Measurements from ENCODE around the gene FKBP10. TPM values are rescaled to one million over a fixed set of nuclear protein-coding genes. Genes with fewer than 3 reads are reported as not detected.

The FKBP10 gene
- 1 to 10 TPM in 1 of 2 experiments, under 1 TPM in 1; 0.74 to 1.2 TPM for total RNA-seq

DNA sequence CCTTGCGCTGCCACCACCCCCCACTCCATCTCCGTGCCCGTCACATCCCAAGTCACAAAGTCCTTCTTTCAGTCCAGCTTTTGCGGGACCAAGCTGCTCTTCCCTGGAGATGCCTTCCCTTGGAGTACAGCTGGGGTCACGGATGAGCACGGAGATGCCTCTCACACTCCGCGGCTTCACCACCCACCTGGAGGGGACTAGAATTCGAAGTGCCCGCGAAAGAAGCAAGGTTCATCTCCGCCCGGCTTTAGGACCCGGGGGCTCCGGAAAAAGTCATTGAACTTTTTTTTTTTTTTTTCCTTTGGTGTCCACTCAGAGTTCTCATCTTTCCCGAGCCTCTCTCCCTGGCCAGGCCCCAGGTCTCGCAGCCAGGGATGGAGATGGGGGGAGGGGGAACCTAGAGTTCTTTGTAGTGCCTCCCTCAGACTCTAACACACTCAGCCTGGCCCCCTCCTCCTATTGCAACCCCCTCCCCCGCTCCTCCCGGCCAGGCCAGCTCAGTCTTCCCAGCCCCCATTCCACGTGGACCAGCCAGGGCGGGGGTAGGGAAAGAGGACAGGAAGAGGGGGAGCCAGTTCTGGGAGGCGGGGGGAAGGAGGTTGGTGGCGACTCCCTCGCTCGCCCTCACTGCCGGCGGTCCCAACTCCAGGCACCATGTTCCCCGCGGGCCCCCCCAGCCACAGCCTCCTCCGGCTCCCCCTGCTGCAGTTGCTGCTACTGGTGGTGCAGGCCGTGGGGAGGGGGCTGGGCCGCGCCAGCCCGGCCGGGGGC lies at the start of gene FKBP10:
Gene FKBP10, plus strand, starts transcription at position 624 of the 771 bp plus-strand sequence. Its CDS starts 31 bp downstream, at position 655.
- POLR2A ChIA-PET: interaction anchor here (0.8 to 1.7 kb wide), 5 partner anchors 17 to 159 kb away, joined by 3 to 5 read pairs (median 4); partner anchors contain the start of gene NT5C3B

DNA sequence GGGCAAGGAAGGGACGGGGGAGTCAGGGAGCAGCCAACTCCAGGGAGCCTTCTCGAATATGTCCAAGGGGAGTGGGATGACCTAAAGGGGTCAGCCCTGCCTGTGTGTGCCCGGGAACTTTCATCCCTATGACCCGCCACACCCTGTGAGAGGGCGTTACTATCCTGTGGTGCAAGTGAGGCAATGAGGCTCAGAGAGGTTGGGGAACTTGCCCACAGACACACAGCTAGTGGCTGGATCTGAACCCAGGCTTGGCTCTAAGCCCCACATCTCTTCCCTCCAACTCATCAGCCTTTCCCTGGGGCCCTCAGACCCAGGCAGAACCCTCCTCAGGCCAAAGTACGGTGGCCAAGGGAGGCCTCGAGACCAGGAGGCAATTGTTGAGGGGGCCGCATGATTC lies 49.5 kb upstream of the FKBP10 start:
- Mint-ChIP-seq H3K36me3 (ENCODE audit: low read depth) (no peaks in the 10 kb centered on the region), H3K9me3 (no peaks in the 10 kb centered on the region), H3K27me3 (no peaks in the 10 kb centered on the region), H3K4me1 (ENCODE audit: low read depth) (no peaks in the 10 kb centered on the region), H3K4me3 (no peak overlapping the region), H3K27ac (no peak overlapping the region)
- TF ChIP-seq CTCF (IDR thresholded peaks at IDR 0.05): no peak
- intact Hi-C loops (cut with micrococcal nuclease): no loop called here
- ChIA-PET POLR2A (no interaction called here), CTCF (interaction anchor here (1.2 kb wide), 1 partner anchor 32 kb away, joined by 3 read pairs; no protein-coding TSS in a partner anchor)
- no peak for ATAC-seq
- DNase-seq: no peak

More for the DNA sequence above, at the start of gene FKBP10:
- peak; percentile 11 for ATAC-seq
- H3K9me3 Mint-ChIP-seq: no peaks in the 10 kb centered on the region
- peak within 1 kb of the TSS; percentile 63 for H3K27ac Mint-ChIP-seq
- CTCF ChIA-PET: interaction anchor here (0.9 to 3.9 kb wide), 7 partner anchors 10 to 164 kb away, joined by 3 to 35 read pairs (median 6); partner anchors contain the start of gene HAP1
- peaks cover 21% of the 10 kb centered on the region for H3K4me1 Mint-ChIP-seq (ENCODE audit: low read depth)
- peak within 1 kb of the TSS; percentile 79 for H3K4me3 Mint-ChIP-seq
- peak; percentile 66 for DNase-seq
- intact Hi-C loops (cut with micrococcal nuclease): no loop called here
- peaks cover 3% of the 10 kb centered on the region for H3K36me3 Mint-ChIP-seq (ENCODE audit: low read depth)
- H3K27me3 Mint-ChIP-seq: peaks cover 7% of the 10 kb centered on the region
- TF ChIP-seq CTCF (IDR thresholded peaks at IDR 0.05): no peak

GRCh38 chr17:41766135-41766534 lies 46.7 kb upstream of the FKBP10 start:
- no peaks in the 10 kb centered on the region for H3K27me3 Mint-ChIP-seq
- no peak overlapping the region for H3K27ac Mint-ChIP-seq
- no peak overlapping the region for H3K4me3 Mint-ChIP-seq
- no peaks in the 10 kb centered on the region for H3K9me3 Mint-ChIP-seq
- no peak for DNase-seq
- ChIA-PET CTCF (interaction anchor here (1.1 kb wide), 1 partner anchor 35 kb away, joined by 3 read pairs; no protein-coding TSS in a partner anchor), POLR2A (no interaction called here)
- H3K4me1 Mint-ChIP-seq (ENCODE audit: low read depth): no peaks in the 10 kb centered on the region
- no peak for ATAC-seq
- no peaks in the 10 kb centered on the region for H3K36me3 Mint-ChIP-seq (ENCODE audit: low read depth)
- intact Hi-C loops (cut with micrococcal nuclease): no loop called here
- no peak for TF ChIP-seq CTCF (IDR thresholded peaks at IDR 0.05)

DNA sequence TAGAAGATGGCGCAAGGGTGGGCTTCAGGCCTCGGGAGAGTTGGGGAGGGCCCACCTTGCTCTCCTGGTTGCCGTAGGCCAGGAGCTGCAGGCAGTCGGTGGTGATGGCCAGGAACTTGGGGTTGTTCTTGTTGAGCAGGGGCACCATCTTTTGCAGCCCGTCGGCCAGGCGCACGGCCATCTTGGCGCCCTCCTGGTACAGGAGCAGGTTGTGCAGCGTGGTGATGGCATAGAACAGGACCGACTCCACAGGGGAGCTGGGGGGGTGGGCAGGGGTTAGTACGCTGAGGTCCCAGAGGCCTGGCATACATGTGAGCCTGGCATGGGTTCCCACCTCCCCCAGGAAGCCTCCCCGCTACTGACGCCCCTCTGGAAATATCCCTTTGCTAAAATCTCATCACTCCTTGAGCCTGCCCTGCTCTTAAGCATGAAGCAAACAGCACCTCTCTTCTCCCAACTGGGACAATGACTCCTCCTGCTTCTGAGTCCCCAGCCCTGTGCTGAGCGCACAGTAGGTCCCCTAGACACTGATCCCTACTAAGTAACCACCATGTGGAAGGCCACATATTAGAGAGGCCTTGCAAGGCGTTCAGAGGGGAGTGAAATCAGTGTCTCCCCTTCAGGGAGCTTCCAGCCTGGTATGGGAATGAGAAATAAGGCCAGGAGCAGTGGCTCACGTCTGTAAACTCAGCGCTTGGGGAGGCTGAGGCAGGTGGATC lies 45.3 kb upstream of the FKBP10 start:
- ChIA-PET CTCF (interaction anchor here (1.0 kb wide), 1 partner anchor 34 kb away, joined by 3 read pairs; no protein-coding TSS in a partner anchor), POLR2A (no interaction called here)
- Mint-ChIP-seq H3K27ac (no peak overlapping the region), H3K27me3 (no peaks in the 10 kb centered on the region), H3K36me3 (ENCODE audit: low read depth) (no peaks in the 10 kb centered on the region), H3K9me3 (no peaks in the 10 kb centered on the region), H3K4me1 (ENCODE audit: low read depth) (no peaks in the 10 kb centered on the region), H3K4me3 (no peak overlapping the region)
- DNase-seq: no peak
- intact Hi-C loops (cut with micrococcal nuclease): no loop called here
- TF ChIP-seq CTCF (IDR thresholded peaks at IDR 0.05): no peak
- no peak for ATAC-seq

All from activated CD8-positive, alpha-beta T cell treated with anti-CD3 and anti-CD28 coated beads for 36 hours (primary cell).